HG02759 (cell line): ENCODE data around the gene YWHAE.
"Not testable (repeated sequence)": the region's sequence is repeated elsewhere in the genome, so short reads cannot be mapped to it uniquely, and the experiment has no call there.

Experiments
- ATAC-seq: cut with Tn5 transposase; IDR thresholded peaks from one replicate; pipeline ENCODE4 v1.9.1; 2021; ENCODE audit warnings: mild to moderate bottlenecking, moderate library complexity; ENCODE audit not compliant: unreplicated experiment

YWHAE gene

GRCh38 chr17:1399679-1400512, at the start of gene YWHAE:
Gene YWHAE (minus strand): TSS chr17:1400222. CDS start chr17:1400110, 112 bp downstream.
- peak; percentile 95 for ATAC-seq

- no peak for ATAC-seq
These were observed 49.5 kb upstream of the YWHAE start for GRCh38 chr17:1449412-1449967.

GRCh38 chr17:1447052-1447451, 47.0 kb upstream of the YWHAE start:
- no peak for ATAC-seq

GRCh38 chr17:1446201-1446600, 46.2 kb upstream of the YWHAE start:
- no peak for ATAC-seq

- not testable (repeated sequence) for ATAC-seq
These were observed 45.7 kb upstream of the YWHAE start for GRCh38 chr17:1445695-1446094.

GRCh38 chr17:1442721-1443120, 42.7 kb upstream of the YWHAE start:
- not testable (repeated sequence) for ATAC-seq

- no peak for ATAC-seq
These were observed 42.2 kb upstream of the YWHAE start for GRCh38 chr17:1442187-1442586.

- no peak for ATAC-seq
These were observed 40.9 kb upstream of the YWHAE start for GRCh38 chr17:1440921-1441320.

GRCh38 chr17:1438593-1439083, 38.6 kb upstream of the YWHAE start:
- ATAC-seq: no peak

- ATAC-seq: no peak
These were observed 35.3 kb upstream of the YWHAE start for GRCh38 chr17:1435326-1435725.

- ATAC-seq: no peak
These were observed 34.1 kb upstream of the YWHAE start for GRCh38 chr17:1434150-1434549.

- peak; percentile 59 for ATAC-seq
These were observed 31.6 kb upstream of the YWHAE start for GRCh38 chr17:1431631-1432104.

- no peak for ATAC-seq
These were observed 23.6 kb upstream of the YWHAE start for GRCh38 chr17:1423456-1424135.

GRCh38 chr17:1422885-1423284, 22.9 kb upstream of the YWHAE start:
- no peak for ATAC-seq

GRCh38 chr17:1421470-1421869, 21.4 kb upstream of the YWHAE start:
- no peak for ATAC-seq

GRCh38 chr17:1420981-1421380, 21.0 kb upstream of the YWHAE start:
- no peak for ATAC-seq

GRCh38 chr17:1420163-1420562, 20.1 kb upstream of the YWHAE start:
- no peak for ATAC-seq

- not testable (repeated sequence) for ATAC-seq
These were observed 18.5 kb upstream of the YWHAE start for GRCh38 chr17:1418476-1418875.

GRCh38 chr17:1416414-1416813, 16.4 kb upstream of the YWHAE start:
- no peak for ATAC-seq

GRCh38 chr17:1414634-1415033, 14.6 kb upstream of the YWHAE start:
- ATAC-seq: no peak

- ATAC-seq: no peak
These were observed 14.1 kb upstream of the YWHAE start for GRCh38 chr17:1414001-1414574.
